Keratinocyte (primary cell): ENCODE results near the gene MTSS2.

Source experiments
- CTCF ChIP-seq, 3 experiments: IDR thresholded peaks in 1 of 3; conservative IDR thresholded peaks in 1 of 3; optimal IDR thresholded peaks in 1 of 3; 2 replicates in 2 of 3; 3 replicates in 1 of 3; pipeline versions ENCODE3 to v1.5.1; 2011; ENCODE audit warnings: low read length in 3 of 3, mild to moderate bottlenecking in 3 of 3, moderate library complexity in 2 of 3, control low read depth in 1 of 3, inconsistent platforms in 1 of 3; ENCODE audit not compliant: insufficient read depth in 2 of 3; ENCODE audit errors: extremely low read depth in 1 of 3
- EZH2 ChIP-seq: IDR thresholded peaks from one replicate; pipeline ENCODE4 v1.6.1; 2012; ENCODE audit warnings: inconsistent platforms, mild to moderate bottlenecking, low read length, moderate library complexity

- TF ChIP-seq CTCF (optimal IDR thresholded peaks at IDR 0.05 in 1 of 3, IDR thresholded peaks at IDR 0.05 in 1 of 3, conservative IDR thresholded peaks at IDR 0.05 in 1 of 3; ENCODE audit: extremely low read depth in 1 of 3, insufficient read depth in 2 of 3, low read length in 3 of 3) (peak in 1 of 3 experiments; percentile 22), EZH2 (no peak)
These were observed 9.6 kb upstream of the MTSS2 start for GRCh38 chr16:70695331-70696070.
